Ovary (tissue), 3 donors: Measurements from ENCODE around the gene YOD1.

Experiments
- CTCF ChIP-seq, 3 donors: fragments of 450-650 bp in 2 of 3; fragments of 200-600 bp in 1 of 3; IDR thresholded peaks; one replicate each; pipeline versions ENCODE4 v1.5.1 to v1.8.0; 2016 to 2022; ENCODE audit warnings: antibody characterized with exemption in 3 of 3, mild to moderate bottlenecking in 1 of 3
- EP300 ChIP-seq: sonication (generic); formaldehyde crosslinking; IDR thresholded peaks from one replicate; pipeline ENCODE4 v1.6.1; 2017; ENCODE audit warnings: antibody characterized with exemption
- POLR2A ChIP-seq: fragments of 450-650 bp; IDR thresholded peaks from one replicate; pipeline ENCODE4 v1.6.1; 2017; ENCODE audit warnings: antibody characterized with exemption, mild to moderate bottlenecking, moderate library complexity
- donor health status: DM: no; HTN: no; CAD: no.

- TF ChIP-seq CTCF (IDR thresholded peaks at IDR 0.05) = no peak
- no peak for TF ChIP-seq POLR2A
- TF ChIP-seq EP300 = no peak
Measured at GRCh38 chr1:207084232-207084631, 33.2 kb upstream of the YOD1 start.
